KOPT-K1 (cell line): ENCODE results near the gene HOMER1.

Source experiments
- H3K27ac ChIP-seq: fragments of 200-600 bp; sonication (generic); 2 replicates; pipeline ENCODE4 v1.5.1; 2016; ENCODE audit warnings: antibody characterized with exemption, mild to moderate bottlenecking, low read depth, low read length; ENCODE audit not compliant: poor library complexity, severe bottlenecking
- H3K36me3 ChIP-seq: fragments of 200-600 bp; sonication (generic); 2 replicates; pipeline ENCODE4 v1.5.1; 2017; ENCODE audit warnings: antibody characterized with exemption, mild to moderate bottlenecking, low read length, moderate library complexity; ENCODE audit not compliant: insufficient read depth
- H3K9me3 ChIP-seq: fragments of 200-600 bp; sonication (generic); 2 replicates; pipeline ENCODE4 v1.5.1; 2017; ENCODE audit warnings: antibody characterized with exemption, low read length, mild to moderate bottlenecking; ENCODE audit not compliant: insufficient read depth, poor library complexity, severe bottlenecking

Gene HOMER1

DNA sequence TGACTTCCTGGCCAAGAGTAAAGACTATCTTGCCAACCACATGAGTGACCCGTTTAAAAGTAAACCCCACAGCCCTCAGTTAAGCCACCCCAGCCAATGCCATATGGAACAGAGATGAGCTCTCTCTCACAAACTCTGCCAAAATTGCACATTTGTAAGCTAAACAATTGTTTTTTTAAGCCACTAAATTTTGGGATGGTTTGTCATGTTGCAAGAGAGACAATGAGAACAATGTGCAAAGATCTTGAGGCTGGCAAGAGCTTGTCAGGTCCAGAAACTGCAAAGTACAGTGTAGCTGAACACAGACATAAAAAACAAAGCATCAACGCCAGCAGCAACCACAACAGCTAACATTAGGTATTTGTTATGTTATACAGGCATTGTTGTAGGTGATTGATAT, 27.8 kb downstream of the HOMER1 start:
- Histone ChIP-seq H3K9me3 (no peaks in the 10 kb centered on the region), H3K27ac (no peak overlapping the region)

DNA sequence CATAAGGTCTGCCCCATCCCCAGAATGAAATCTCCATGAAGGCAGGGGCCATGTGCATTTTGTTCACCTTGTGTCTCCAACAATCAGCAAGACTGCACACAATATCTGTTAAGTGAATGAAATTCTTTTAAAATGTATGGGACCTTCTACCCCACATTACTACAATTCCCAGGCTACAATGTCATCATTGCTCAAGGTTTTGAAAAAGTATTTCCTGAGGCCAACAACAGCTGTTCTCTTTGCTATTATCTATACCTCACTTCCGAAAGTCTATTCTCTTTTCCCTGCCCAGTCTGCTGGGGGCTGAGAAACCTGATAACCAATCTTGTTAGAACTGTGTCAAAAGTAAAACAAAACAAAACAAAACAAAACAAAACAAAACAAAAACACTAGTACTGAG, 29.2 kb downstream of the HOMER1 start:
- no peaks in the 10 kb centered on the region for H3K9me3 ChIP-seq

More for the DNA sequence above, 27.8 kb downstream of the HOMER1 start:
- no peaks in the 10 kb centered on the region for H3K36me3 ChIP-seq

DNA sequence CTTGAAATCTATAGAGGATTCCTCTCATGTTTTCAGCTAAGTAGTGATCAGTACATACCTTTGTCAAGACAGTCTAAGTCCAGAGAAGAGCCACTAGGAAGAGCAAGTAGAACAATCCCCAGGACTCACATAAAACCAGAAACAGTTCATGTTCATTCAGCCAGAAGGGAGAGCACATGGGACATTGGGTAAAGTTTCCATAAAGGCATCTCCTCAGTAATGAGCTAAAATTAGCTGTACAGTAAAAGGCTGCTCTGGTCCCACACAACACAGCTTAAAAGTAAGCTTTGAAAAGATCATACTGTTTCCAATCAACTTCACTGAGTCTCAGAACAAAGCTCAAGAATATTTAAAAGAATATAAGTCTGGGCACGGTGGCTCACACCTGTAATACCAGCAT, 32.4 kb downstream of the HOMER1 start:
- Histone ChIP-seq H3K27ac (no peak overlapping the region), H3K9me3 (no peaks in the 10 kb centered on the region), H3K36me3 (no peaks in the 10 kb centered on the region)

More for the DNA sequence above, 29.2 kb downstream of the HOMER1 start:
- Histone ChIP-seq H3K27ac (no peak overlapping the region), H3K36me3 (no peaks in the 10 kb centered on the region)

DNA sequence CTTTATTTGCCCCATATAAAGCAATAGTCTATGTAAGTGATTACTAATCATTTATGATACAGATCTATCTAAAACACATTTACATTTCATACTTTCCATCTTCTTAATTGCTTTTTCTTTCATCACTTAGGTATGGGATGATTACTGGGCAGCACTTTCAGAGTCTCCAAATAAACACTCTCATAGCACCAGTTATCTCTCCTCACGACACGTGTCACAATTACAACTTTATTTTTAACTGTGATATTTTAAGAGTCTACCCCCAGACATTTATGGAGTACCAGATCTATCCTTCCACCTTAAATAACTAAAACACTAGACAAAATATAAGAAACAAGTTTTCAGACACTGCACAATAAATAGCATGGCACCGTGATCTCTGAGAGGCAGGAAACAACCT, 32.9 kb downstream of the HOMER1 start:
- H3K27ac ChIP-seq, result no peak overlapping the region
- H3K36me3 ChIP-seq, result no peaks in the 10 kb centered on the region
- no peaks in the 10 kb centered on the region for H3K9me3 ChIP-seq

DNA sequence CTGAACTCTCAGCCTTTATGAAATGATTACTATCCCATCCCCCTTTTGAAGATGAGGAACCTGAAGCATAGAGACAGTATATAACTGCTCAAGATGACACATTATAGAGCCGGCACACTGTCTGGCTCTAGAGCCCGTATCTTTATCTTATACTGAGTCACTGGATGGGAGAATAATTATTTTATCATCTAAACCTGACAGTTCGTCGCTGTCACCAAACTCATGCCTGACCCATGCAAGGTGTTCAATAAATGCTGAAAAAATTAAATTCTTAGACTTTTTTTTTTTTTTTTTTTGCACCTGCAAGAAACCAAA, 38.8 kb downstream of the HOMER1 start:
- no peaks in the 10 kb centered on the region for H3K36me3 ChIP-seq
- no peaks in the 10 kb centered on the region for H3K9me3 ChIP-seq
- no peak overlapping the region for H3K27ac ChIP-seq

DNA sequence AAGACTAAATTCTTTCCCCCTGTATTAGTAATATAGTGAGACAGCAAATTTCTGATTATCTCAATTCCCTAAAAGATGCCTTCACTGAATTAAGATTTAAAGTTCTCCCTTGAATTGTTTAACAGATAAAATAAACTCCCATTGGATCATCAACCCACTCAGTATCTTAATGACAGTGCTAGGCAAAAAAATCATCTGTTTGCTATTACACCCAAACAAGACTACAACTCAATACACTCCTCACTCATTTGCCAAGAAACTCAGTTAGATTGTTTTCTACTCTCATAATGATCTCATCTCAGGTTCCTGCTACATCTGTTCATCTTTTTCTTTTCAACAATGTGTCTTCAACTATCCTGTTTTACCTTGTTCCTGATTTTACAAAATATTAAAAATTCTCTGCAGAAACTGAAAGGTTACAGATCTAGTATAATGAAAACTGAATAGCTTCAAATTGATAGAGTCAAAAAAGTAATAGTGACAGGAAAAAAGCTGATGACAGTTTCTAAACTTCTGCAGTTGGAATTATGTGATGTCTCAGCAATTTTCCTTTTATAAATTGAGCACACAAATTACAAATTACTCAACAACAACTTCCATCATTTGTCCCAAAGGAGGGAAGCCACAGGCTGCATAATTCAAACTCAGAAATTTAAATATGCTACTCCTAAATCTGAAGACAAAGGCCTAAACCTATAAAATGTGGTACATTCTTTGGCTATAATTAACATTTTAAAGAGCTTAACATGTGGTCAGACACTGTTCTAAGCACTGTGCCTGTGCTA, 39.4 kb downstream of the HOMER1 start:
- Histone ChIP-seq H3K27ac (no peak overlapping the region), H3K9me3 (no peaks in the 10 kb centered on the region), H3K36me3 (no peaks in the 10 kb centered on the region)

DNA sequence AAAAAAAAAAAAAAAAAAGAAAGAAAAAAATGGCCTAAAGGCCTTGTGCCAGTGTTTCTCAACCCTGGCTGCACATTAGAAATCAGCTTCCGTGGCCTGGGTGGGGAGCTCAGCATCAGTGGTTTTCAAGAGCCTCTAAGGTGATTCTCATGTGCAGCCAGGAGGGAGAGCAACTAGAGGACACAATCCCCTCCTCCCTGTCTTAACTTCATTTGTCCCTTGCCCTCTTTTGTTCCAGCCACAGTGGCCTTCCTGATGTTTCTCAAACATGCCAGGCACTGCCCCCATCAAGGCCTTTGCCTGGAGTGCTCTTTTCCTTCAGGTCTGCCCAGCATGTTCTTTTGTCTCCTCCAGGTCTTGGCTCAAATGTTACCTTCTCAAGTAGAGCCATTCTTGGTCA, 42.4 kb downstream of the HOMER1 start:
- Histone ChIP-seq H3K27ac (no peak overlapping the region), H3K9me3 (no peaks in the 10 kb centered on the region), H3K36me3 (no peaks in the 10 kb centered on the region)

DNA sequence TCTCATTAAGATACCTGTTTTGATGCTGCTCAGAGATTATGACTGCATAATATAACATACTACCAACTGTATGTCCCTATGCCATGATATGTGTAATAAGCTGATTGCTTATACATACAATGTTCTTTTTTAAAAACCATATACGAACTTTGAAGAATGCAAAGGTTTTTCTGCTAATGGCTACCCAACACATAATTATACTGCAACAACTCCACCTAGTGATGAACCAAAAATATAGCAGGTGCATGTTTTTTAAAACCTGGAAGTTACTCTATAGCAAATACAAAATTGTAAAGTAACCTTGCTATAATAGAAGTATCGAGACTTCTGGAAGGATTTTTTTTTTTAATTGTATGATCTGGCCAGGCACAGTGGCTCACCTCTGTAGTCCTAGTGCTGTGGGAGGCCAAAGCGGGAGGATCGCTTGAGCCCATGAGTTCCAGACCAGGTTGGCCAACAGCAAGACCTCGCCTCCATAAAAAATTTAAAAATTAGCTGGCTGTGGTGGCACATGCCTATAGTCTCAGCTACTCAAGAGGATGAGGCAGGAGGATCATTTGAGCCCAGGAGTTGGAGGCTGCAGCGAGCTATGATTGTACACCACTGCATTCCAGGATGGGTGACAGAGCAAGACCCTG, 49.1 kb downstream of the HOMER1 start:
- Histone ChIP-seq H3K27ac (no peak overlapping the region), H3K36me3 (no peaks in the 10 kb centered on the region), H3K9me3 (no peaks in the 10 kb centered on the region)

DNA sequence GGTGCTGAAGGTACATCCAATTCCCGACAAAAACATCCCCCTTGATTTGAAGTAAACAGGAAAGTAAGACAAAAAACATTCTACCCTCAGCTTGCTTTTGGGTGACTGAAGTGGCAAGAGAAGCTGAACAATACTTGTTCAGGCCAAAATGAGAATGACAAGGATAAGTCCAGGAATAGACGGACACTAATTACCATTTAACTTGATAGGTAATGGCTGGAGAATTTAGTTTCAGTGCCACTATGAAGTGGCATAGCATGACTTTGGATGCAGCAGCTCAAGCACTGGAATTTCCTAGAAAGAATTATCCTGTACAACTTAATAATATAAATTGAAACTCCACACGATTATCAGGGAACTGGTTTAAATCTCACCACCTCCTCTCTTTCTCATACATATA, 49.7 kb downstream of the HOMER1 start:
- no peaks in the 10 kb centered on the region for H3K36me3 ChIP-seq
- no peak overlapping the region for H3K27ac ChIP-seq

DNA sequence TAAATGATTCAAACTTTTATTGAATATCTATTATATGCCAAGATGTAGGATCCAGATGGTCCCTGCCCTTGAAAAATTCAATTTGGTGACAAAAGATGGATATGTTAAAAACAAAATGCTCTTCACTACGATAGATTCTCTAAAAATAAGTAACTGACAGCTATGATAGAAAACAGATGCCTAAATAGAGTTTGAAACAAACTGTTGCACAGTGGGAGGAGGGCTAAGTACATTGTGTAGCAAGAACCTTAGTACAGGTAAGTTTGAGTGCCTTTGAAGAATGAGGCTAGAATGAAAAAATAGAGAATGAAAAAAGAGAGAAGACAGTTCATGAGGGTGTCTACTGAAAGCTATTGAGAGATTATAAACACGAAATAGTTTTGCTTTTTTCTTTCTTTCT, 54.3 kb downstream of the HOMER1 start:
- Histone ChIP-seq H3K36me3 (peaks cover 9% of the 10 kb centered on the region; the same call in 1 of the 2 replicates), H3K9me3 (no peaks in the 10 kb centered on the region), H3K27ac (no peak overlapping the region)

More for the DNA sequence above, 49.7 kb downstream of the HOMER1 start:
- no peaks in the 10 kb centered on the region for H3K9me3 ChIP-seq

DNA sequence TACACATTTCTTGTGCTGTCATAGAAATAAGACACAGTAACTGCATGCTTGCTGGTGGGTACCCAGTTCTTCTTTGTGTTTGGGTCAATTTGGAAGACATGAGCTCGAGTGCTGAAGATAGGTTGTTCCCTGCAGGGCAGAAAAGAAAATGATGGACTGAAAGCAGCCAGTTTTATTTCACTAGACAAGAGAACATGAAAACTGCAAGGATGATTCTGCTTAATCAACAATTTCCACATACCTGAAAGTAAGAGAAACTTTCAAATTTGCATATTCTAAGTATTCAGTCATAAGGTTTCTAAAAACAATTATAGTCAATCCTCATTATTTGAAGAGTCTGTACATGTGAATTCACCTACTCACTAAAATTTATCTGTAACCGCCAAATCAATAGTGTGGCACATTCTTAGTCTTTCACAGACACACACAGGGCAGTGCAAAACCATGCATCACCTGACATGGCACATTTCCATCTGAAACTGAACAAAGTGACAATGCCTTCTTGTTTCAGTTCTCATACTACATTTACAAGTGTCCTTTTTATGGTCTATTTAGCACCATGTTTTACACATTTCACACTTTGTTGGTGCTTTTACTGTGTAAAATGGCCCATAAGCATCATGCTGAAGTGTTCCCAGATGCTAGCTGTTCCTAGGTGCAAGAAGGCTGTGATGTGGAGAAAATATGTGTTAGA, 56.9 kb downstream of the HOMER1 start:
- H3K36me3 ChIP-seq, result peaks cover 9% of the 10 kb centered on the region; the same call in 1 of the 2 replicates

DNA sequence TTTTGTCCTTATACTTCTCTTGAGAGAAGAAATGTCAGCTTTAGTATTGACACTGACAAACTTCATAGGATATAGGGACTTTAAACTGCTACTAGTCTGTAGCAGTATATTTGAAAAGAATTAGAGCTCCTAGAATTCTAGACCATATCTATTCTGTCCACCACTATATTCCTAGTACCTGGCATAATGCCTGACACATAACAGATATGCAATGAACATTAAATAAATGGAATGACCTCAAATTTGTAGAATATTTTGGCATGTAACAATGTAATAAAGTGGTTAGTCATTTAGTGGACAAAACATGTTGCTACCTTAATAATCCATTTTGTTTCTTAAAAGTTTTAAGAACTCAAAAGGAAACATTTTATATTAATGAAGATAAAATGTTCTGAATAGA, 57.5 kb downstream of the HOMER1 start:
- Histone ChIP-seq H3K36me3 (peaks cover 9% of the 10 kb centered on the region; the same call in 1 of the 2 replicates), H3K9me3 (no peaks in the 10 kb centered on the region), H3K27ac (no peak overlapping the region)

More for the DNA sequence above, 56.9 kb downstream of the HOMER1 start:
- no peak overlapping the region for H3K27ac ChIP-seq
- H3K9me3 ChIP-seq, result no peaks in the 10 kb centered on the region

DNA sequence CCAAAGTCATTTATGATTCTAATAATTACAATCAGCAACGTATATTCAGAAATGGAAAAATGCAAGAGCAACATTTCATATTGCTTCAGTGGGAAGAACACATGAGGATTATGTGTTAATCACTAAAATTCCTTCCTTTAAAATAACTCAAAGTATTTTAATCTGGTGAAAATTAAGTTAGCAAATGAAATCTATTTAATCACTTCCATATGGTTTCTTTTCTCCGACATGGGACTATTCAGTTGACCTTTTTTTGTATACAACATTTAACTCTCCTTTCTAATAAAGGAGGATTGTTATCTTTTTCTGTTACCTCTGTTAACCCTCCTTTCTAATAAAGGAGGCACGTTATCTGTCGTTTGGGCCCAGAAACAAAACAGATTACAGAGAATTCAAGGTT, 59.9 kb downstream of the HOMER1 start:
- no peaks in the 10 kb centered on the region for H3K9me3 ChIP-seq
- no peak overlapping the region for H3K27ac ChIP-seq
- H3K36me3 ChIP-seq, result peaks cover 19% of the 10 kb centered on the region

DNA sequence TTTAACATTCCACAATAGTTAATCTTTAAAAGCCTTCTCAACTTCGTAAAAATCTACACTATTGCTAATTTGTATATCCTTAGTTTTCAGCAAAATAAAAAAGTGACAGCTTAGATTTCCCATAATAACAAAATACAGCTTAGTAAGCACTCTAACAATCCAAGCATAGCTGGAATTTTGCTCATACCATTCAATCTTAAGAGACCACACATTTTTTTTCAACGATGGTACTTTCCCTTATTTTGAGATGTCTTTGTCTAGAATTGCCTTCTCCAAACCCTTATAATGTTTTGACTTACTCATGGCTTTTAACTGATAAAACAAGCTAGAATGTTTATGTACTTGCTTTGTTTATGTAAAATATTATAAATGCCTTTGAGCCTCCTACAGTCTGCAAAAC, 65.6 kb downstream of the HOMER1 start:
- Histone ChIP-seq H3K36me3 (peaks cover 10% of the 10 kb centered on the region; the same call in 1 of the 2 replicates), H3K27ac (no peak overlapping the region), H3K9me3 (no peaks in the 10 kb centered on the region)

DNA sequence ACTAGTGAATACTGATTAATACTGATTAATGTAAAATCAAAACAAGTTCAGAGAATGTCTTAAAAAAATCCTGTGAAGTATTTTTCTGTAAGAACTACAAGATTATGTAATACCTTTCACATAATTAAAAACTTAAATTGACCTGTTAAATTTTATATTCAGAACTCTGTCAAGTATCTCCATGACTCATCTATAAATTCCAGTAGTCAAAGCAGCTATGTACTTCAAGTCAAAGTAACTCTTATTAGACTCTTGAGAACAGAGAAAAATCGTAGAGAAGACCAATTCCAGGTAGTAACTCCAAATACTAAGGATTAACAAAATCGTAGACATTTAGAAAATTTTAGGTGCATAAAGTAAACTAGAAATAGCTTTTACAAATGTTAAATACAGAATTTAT, 77.1 kb downstream of the HOMER1 start:
- no peaks in the 10 kb centered on the region for H3K9me3 ChIP-seq
- H3K27ac ChIP-seq, result no peak overlapping the region
- peaks cover 7% of the 10 kb centered on the region for H3K36me3 ChIP-seq
